ENCODE measurements around the gene PCP4L1. TPM values are rescaled to one million over a fixed set of nuclear protein-coding genes. Genes with fewer than 3 reads are reported as not detected.
"Not testable (repeated sequence)": the region's sequence is repeated elsewhere in the genome, so short reads cannot be mapped to it uniquely, and the experiment has no call there.

PCP4L1 gene
- total RNA-seq, 1 donor from 2014 or later, result 0.17 TPM

GRCh38 chr1:161226759-161227158 lies 31.8 kb upstream of the PCP4L1 start:
- intact Hi-C loops (cut with micrococcal nuclease), result loop anchor here (10.0 kb wide), 2 partner anchors 78 to 158 kb away; partner anchors contain the start of gene MPZ
- no peak for ATAC-seq
- no peak for DNase-seq

- intact Hi-C loops (cut with micrococcal nuclease), result loop anchor here (10.0 kb wide), 2 partner anchors 77 to 157 kb away; partner anchors contain the start of gene MPZ
- peak; percentile 88 for DNase-seq
- ATAC-seq, result peak; percentile 63
Observed at GRCh38 chr1:161227196-161227871, 31.2 kb upstream of the PCP4L1 start.

- ATAC-seq (no peak), DNase-seq (no peak)
- intact Hi-C loops (cut with micrococcal nuclease), result loop anchor here (10.0 kb wide), 2 partner anchors 77 to 157 kb away; partner anchors contain the start of gene MPZ
Observed at GRCh38 chr1:161228032-161228431, 30.5 kb upstream of the PCP4L1 start.

DNA sequence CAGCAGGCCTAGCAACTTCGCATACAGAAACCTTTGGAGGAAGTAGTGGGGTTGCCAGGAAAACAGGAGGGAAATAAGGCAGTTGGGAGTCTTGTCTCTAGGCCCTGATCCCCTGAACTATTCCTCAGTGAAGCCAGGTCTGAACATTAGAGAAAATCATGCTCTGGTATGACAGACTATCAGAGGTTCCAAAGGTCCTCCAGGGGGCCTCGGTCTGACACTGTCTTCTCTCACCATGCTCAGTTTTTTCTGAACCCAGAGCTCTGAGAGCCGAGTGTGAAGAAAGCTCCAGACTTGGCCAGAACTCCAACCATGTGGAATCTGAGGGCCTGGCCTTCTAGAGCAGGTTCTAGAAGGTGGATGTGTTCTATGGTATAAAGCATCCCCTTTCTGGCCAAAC lies 28.6 kb upstream of the PCP4L1 start:
- ATAC-seq, result no peak

DNA sequence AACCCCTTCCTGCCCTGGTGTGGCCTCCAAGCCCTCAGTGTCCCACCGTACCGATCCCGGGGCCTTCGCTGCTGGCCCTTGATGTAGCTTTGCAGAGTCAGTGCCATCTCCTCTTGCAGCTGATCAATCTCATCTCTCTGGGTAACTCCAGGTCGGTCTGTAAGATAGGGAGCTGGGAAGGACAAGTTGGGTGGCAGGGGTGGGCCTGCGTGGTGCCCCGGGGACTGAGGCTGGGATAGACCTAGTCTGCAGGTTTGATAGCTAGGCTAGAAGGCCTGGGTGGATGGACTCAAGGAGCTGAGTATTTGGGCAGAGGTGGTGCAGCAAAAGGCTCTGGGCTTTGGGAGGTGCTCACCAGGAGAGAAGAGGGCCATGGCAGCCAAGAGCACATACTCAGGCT lies 27.8 kb upstream of the PCP4L1 start:
- DNase-seq (no peak), ATAC-seq (no peak)
- intact Hi-C loops (cut with micrococcal nuclease), result no loop called here

More for the DNA sequence above, 28.6 kb upstream of the PCP4L1 start:
- intact Hi-C loops (cut with micrococcal nuclease), result loop anchor here (10.0 kb wide), 2 partner anchors 75 to 155 kb away; partner anchors contain the start of gene MPZ
- no peak for DNase-seq

DNA sequence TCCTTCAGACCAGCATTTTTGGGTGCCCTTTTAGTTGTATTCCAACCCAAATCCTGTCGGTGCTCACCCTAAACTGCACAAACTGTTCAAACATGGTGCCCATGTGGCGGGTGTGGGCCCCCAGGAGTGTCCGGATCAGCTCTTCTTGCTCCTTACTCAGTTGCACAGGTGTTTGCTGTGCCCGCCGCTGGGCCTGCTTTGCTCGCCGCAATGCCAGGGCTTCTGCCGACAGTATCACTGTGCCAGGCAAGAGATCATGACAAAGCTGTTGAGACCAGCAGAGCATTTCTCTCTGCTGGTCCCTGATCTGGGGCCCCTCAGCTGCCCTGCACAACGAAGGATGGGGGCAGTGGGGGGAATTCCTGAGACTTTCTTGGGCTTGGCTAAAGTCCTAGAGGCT lies 25.4 kb upstream of the PCP4L1 start:
- intact Hi-C loops (cut with micrococcal nuclease), result no loop called here
- ATAC-seq (no peak), DNase-seq (no peak)

GRCh38 chr1:161235957-161236775 lies 22.4 kb upstream of the PCP4L1 start:
- intact Hi-C loops (cut with micrococcal nuclease), result no loop called here
- DNase-seq, result no peak
- no peak for ATAC-seq

- no peak for DNase-seq
- ATAC-seq, result no peak
- intact Hi-C loops (cut with micrococcal nuclease), result no loop called here
Observed at GRCh38 chr1:161238039-161238473, 20.5 kb upstream of the PCP4L1 start, which contains the start of gene NR1I3. TSS of gene NR1I3 (minus strand) at chr1:161238203. CDS start at chr1:161236565, 1,638 bp downstream.

GRCh38 chr1:161241682-161242081 lies 16.9 kb upstream of the PCP4L1 start:
- intact Hi-C loops (cut with micrococcal nuclease), result no loop called here
- DNase-seq, result no peak
- ATAC-seq, result no peak

GRCh38 chr1:161242313-161242712 lies 16.2 kb upstream of the PCP4L1 start:
- ATAC-seq, result no peak
- intact Hi-C loops (cut with micrococcal nuclease), result no loop called here
- DNase-seq, result no peak

DNA sequence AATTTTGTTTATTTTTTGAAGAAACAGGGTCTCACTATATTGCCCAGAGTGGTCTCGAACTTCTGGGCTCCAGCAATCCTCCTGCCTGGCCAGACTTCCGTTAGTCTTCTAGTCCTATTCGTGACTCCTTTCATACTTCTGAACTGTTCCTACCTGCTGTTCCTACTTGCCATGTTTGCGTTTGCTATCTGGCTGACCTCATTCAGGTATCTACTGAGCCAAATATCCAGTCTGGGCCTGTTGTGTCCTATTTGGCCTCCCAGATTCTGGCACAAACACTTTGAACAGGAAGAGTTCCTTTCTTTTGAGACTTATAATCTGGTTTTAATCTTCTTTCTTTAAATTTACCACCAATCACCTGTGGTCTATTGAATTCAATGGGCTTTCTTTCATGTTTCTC lies 13.7 kb upstream of the PCP4L1 start:
- intact Hi-C loops (cut with micrococcal nuclease), result no loop called here
- DNase-seq (no peak), ATAC-seq (no peak)

DNA sequence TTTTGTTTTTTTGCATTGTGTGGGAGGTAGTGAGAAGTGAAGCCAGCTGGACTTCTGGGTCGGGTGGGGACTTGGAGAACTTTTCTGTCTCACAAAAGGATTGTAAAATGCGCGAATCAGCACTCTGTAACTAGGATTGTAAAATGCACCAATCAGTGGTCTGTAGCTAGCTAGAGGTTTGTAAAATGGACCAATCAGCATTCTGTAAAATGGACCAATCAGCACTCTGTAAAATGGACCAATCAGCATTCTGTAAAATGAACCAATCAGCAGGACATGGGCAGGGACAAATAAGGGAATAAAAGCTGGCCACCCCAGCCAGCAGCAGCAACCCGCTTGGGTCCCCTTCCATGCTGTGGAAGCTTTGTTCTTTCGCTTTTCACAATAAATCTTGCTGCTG lies 8.4 kb upstream of the PCP4L1 start:
- DNase-seq; intact Hi-C loops (cut with micrococcal nuclease); ATAC-seq: not testable (repeated sequence)

- intact Hi-C loops (cut with micrococcal nuclease), result no loop called here
- DNase-seq (no peak), ATAC-seq (no peak)
Observed at GRCh38 chr1:161250829-161251228, 7.7 kb upstream of the PCP4L1 start.

GRCh38 chr1:161251579-161251978 lies 7.0 kb upstream of the PCP4L1 start:
- intact Hi-C loops (cut with micrococcal nuclease), result no loop called here
- ATAC-seq (no peak), DNase-seq (no peak)

DNA sequence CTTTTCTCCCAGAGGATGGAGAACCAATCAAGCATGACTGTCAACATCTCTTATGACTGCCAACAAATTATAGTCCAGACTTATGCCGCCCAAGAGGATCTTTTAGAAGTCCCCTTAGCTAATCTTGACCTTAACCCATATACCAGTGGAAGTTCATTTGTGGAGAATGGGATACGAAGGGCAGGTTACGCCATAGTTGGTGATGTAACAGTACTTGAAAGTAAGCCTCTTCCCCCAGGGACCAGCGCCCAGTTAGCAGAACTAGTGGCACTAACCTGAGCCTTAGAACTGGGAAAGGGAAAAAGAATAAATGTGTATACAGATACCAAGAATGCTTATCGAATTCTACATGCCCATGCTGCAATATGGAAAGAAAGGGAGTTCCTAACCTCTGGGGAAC lies 3.2 kb upstream of the PCP4L1 start:
- intact Hi-C loops (cut with micrococcal nuclease); DNase-seq; ATAC-seq: not testable (repeated sequence)

DNA sequence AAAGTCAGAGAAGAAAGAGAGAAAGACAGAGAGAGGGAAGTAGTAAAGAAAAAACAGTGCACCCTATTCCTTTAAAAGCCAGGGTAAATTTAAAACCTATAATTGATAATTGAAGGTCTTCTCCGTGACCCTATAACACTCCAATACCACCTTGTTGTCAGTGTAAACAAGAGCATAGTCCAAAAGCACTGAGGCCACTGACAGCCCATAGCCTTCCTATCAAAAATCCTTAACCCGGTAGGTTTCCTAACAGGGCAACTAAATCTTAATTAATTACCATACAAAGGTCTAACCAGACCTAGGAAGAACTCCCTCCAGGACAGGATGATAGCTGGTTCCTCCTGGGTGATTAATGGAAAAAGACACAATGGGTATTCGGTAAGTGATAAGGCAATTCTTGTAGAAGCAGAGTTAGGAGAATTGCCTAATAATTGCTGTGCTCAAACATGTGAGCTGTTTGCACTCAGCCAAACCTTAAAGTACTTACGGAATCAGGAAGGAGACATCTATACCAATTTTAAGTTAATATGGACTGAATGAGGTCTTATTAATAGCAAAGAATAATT lies 2.5 kb upstream of the PCP4L1 start:
- intact Hi-C loops (cut with micrococcal nuclease); ATAC-seq; DNase-seq: not testable (repeated sequence)

- DNase-seq; ATAC-seq; intact Hi-C loops (cut with micrococcal nuclease): not testable (repeated sequence)
Observed at GRCh38 chr1:161257109-161257508, 1.4 kb upstream of the PCP4L1 start.

DNA sequence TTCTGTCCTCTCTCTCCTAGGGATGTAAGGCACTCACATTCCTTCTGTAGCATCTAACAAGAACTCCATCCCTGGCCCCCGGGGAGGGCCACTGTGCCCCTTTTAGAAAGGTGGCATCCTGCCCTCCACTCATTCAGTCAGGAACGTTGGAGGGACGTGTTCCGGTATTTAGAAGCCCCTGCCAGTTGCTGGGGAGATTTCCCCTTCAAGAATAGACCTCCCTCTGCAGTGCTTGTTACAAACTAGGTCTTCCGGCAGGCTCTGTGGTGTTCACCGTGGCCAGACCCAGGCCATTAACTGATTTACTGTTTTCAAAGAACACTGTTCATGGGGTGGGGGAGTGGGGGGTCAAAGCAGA lies 779 bp downstream of the PCP4L1 start:
- intact Hi-C loops (cut with micrococcal nuclease), result no loop called here
- DNase-seq (no peak), ATAC-seq (no peak)

- ATAC-seq (no peak), DNase-seq (no peak)
- intact Hi-C loops (cut with micrococcal nuclease), result no loop called here
Observed at GRCh38 chr1:161259765-161260164, 1.2 kb downstream of the PCP4L1 start.

All from left ventricle myocardium superior (tissue), 1 donor.